Measurements from ENCODE around the gene C19orf67.
"Not testable (repeated sequence)": the region's sequence is repeated elsewhere in the genome, so short reads cannot be mapped to it uniquely, and the experiment has no call there.

The C19orf67 gene

GRCh38 chr19:14050512-14050911 is 35.1 kb downstream of the C19orf67 start:
- in situ Hi-C loops (cut with HindIII; ENCODE audit: low pct_ligation_motif_present, low sequenced_read_pairs): no loop called here
- TF ChIP-seq CTCF (IDR thresholded peaks at IDR 0.05; ENCODE audit: low read depth, low read length, missing control alignments): no peak
- Histone ChIP-seq H3K36me3 (replicated peaks) (no peaks in the 10 kb centered on the region), H3K4me3 (ENCODE audit: low read depth, low read length) (no peak overlapping the region), H3K27me3 (replicated peaks) (no peaks in the 10 kb centered on the region), H3K27ac (no peak overlapping the region)
- no peak for DNase-seq

GRCh38 chr19:14048443-14049153 is 37.0 kb downstream of the C19orf67 start:
- TF ChIP-seq CTCF (IDR thresholded peaks at IDR 0.05; ENCODE audit: low read depth, low read length, missing control alignments): peak; percentile 96
- Histone ChIP-seq H3K27me3 (replicated peaks) (no peaks in the 10 kb centered on the region), H3K27ac (no peak overlapping the region), H3K4me3 (ENCODE audit: low read depth, low read length) (no peak overlapping the region), H3K36me3 (replicated peaks) (no peaks in the 10 kb centered on the region)
- DNase-seq: peak; percentile 16
- in situ Hi-C loops (cut with HindIII; ENCODE audit: low pct_ligation_motif_present, low sequenced_read_pairs): no loop called here

GRCh38 chr19:14047866-14048265 is 37.7 kb downstream of the C19orf67 start:
- H3K27me3 ChIP-seq (replicated peaks); H3K27ac ChIP-seq; in situ Hi-C loops (cut with HindIII; ENCODE audit: low pct_ligation_motif_present, low sequenced_read_pairs); H3K36me3 ChIP-seq (replicated peaks); DNase-seq; H3K4me3 ChIP-seq (ENCODE audit: low read depth, low read length): not testable (repeated sequence)

- H3K27ac ChIP-seq; H3K27me3 ChIP-seq (replicated peaks); H3K4me3 ChIP-seq (ENCODE audit: low read depth, low read length); in situ Hi-C loops (cut with HindIII; ENCODE audit: low pct_ligation_motif_present, low sequenced_read_pairs); H3K36me3 ChIP-seq (replicated peaks): not testable (repeated sequence)
- peak; percentile 65 for DNase-seq
- peak; percentile 71 for TF ChIP-seq CTCF (IDR thresholded peaks at IDR 0.05; ENCODE audit: low read depth, low read length, missing control alignments)
Measured at GRCh38 chr19:14042659-14043608, 42.6 kb downstream of the C19orf67 start.

GRCh38 chr19:14039181-14039580 is 46.4 kb downstream of the C19orf67 start:
- in situ Hi-C loops (cut with HindIII; ENCODE audit: low pct_ligation_motif_present, low sequenced_read_pairs): no loop called here
- DNase-seq: no peak

More at GRCh38 chr19:14039181-14039580, 46.4 kb downstream of the C19orf67 start:
- H3K4me3 ChIP-seq (ENCODE audit: low read depth, low read length): no peak overlapping the region
- H3K27ac ChIP-seq: no peak overlapping the region
- no peaks in the 10 kb centered on the region for H3K27me3 ChIP-seq (replicated peaks)
- H3K36me3 ChIP-seq (replicated peaks): no peaks in the 10 kb centered on the region
- no peak for TF ChIP-seq CTCF (IDR thresholded peaks at IDR 0.05; ENCODE audit: low read depth, low read length, missing control alignments)

Measured in brain microvascular endothelial cell (primary cell).